Activated T-cell treated with anti-CD3 and anti-CD28 coated beads, Interleukin-2, amount 50 U/mL, for 72 hours (primary cell): ENCODE data around the gene PPTC7. TPM values are rescaled to one million over a fixed set of nuclear protein-coding genes. Genes with fewer than 3 reads are reported as not detected.
"Not testable (repeated sequence)": the region's sequence is repeated elsewhere in the genome, so short reads cannot be mapped to it uniquely, and the experiment has no call there.

ENCODE experiments used
- ATAC-seq, 2 donors: fragments of 150-1000 bp; cut with Tn5 transposase; replicated peaks in 1 of 2; 2 replicates each; pipeline ENCODE4 v1.10.0; 2021; ENCODE audit warnings: moderate library complexity in 2 of 2, mild to moderate bottlenecking in 1 of 2
- DNase-seq, 2 donors: peaks; one replicate each; pipeline ENCODE4 v3.0.0; 2021 to 2022; ENCODE audit warnings: mixed read lengths in 1 of 2
- H3K27ac Mint-ChIP-seq: one replicate; pipeline ENCODE4 v1.8.0; 2022; ENCODE audit warnings: mild to moderate bottlenecking, moderate library complexity, mixed read lengths
- H3K27me3 Mint-ChIP-seq: one replicate; pipeline ENCODE4 v1.8.0; 2022; ENCODE audit warnings: low read depth, mixed read lengths
- H3K36me3 Mint-ChIP-seq, 2 donors: one replicate each; pipeline ENCODE4 v1.8.0; 2022; ENCODE audit warnings: mixed read lengths in 2 of 2, mild to moderate bottlenecking in 1 of 2; ENCODE audit not compliant: insufficient read depth in 2 of 2
- H3K4me1 Mint-ChIP-seq: one replicate; pipeline ENCODE4 v1.8.0; 2022; ENCODE audit warnings: low read depth, mixed read lengths
- H3K4me3 Mint-ChIP-seq, 2 donors: one replicate each; pipeline ENCODE4 v1.8.0; 2022; ENCODE audit warnings: mild to moderate bottlenecking in 2 of 2, mixed read lengths in 2 of 2, moderate library complexity in 2 of 2
- H3K9me3 Mint-ChIP-seq, 2 donors: one replicate each; pipeline ENCODE4 v1.8.0; 2022; ENCODE audit warnings: mixed read lengths in 2 of 2
- total RNA-seq, 2 donors: library from RNA; stranded (reverse); gene quantifications; one replicate each; pipeline ENCODE4 v1.2.3, GENCODE V29; 2022

The PPTC7 gene
- total RNA-seq, 2 donors from 2014 or later, result 42.6 to 42.9 TPM

GRCh38 chr12:110563702-110564470 is 19.2 kb downstream of the PPTC7 start:
- no peak for ATAC-seq
- Mint-ChIP-seq H3K27me3 (no peaks in the 10 kb centered on the region), H3K9me3 (no peaks in the 10 kb centered on the region), H3K27ac (peak overlapping the region; percentile 100), H3K4me1 (peaks cover 89% of the 10 kb centered on the region), H3K4me3 (peak overlapping the region; percentile 1 to 42), H3K36me3 (peaks cover 0 to 2% of the 10 kb centered on the region in 2 donors)
- DNase-seq, result no peak

GRCh38 chr12:110562386-110562785 is 20.7 kb downstream of the PPTC7 start:
- DNase-seq, result peak; percentile 59 to 68

GRCh38 chr12:110561471-110562201 is 21.5 kb downstream of the PPTC7 start:
- ATAC-seq (peak in 1 of 2 donors; percentile 1), DNase-seq (no peak)
- H3K27ac Mint-ChIP-seq, result peak overlapping the region; percentile 66
- peaks cover 5 to 6% of the 10 kb centered on the region in 2 donors for H3K9me3 Mint-ChIP-seq
- H3K27me3 Mint-ChIP-seq, result no peaks in the 10 kb centered on the region
- peaks cover 75% of the 10 kb centered on the region for H3K4me1 Mint-ChIP-seq
- H3K4me3 Mint-ChIP-seq, result peak overlapping the region; percentile 48 to 64
- H3K36me3 Mint-ChIP-seq, result peaks cover 4 to 13% of the 10 kb centered on the region in 2 donors

More at GRCh38 chr12:110562386-110562785, 20.7 kb downstream of the PPTC7 start:
- Mint-ChIP-seq H3K36me3 (peaks cover 4 to 13% of the 10 kb centered on the region in 2 donors), H3K4me1 (peaks cover 77% of the 10 kb centered on the region), H3K4me3 (peak overlapping the region; percentile 78 to 86), H3K27ac (peak overlapping the region; percentile 100)
- H3K9me3 Mint-ChIP-seq, H3K27me3 Mint-ChIP-seq: not testable (repeated sequence)
- peak; percentile 82 to 84 for ATAC-seq

GRCh38 chr12:110560946-110561345 is 22.2 kb downstream of the PPTC7 start:
- Mint-ChIP-seq H3K27ac (peak overlapping the region; percentile 2), H3K4me3 (peak overlapping the region in 1 of 2 donors; percentile 1), H3K9me3 (peaks cover 5 to 6% of the 10 kb centered on the region in 2 donors), H3K36me3 (peaks cover 4 to 13% of the 10 kb centered on the region in 2 donors), H3K27me3 (no peaks in the 10 kb centered on the region), H3K4me1 (peaks cover 75% of the 10 kb centered on the region)
- no peak for ATAC-seq
- no peak for DNase-seq

- Mint-ChIP-seq H3K27me3 (no peaks in the 10 kb centered on the region), H3K4me3 (no peak overlapping the region), H3K9me3 (peaks cover 5 to 6% of the 10 kb centered on the region in 2 donors), H3K4me1 (peaks cover 75% of the 10 kb centered on the region), H3K36me3 (peaks cover 4 to 13% of the 10 kb centered on the region in 2 donors), H3K27ac (peak overlapping the region; percentile 46)
- DNase-seq (no peak), ATAC-seq (no peak)
These were observed 23.1 kb downstream of the PPTC7 start for GRCh38 chr12:110560048-110560447.

GRCh38 chr12:110558945-110559344 is 24.2 kb downstream of the PPTC7 start:
- not testable (repeated sequence) for H3K9me3 Mint-ChIP-seq, H3K27me3 Mint-ChIP-seq, H3K4me3 Mint-ChIP-seq, DNase-seq, H3K27ac Mint-ChIP-seq, ATAC-seq
- Mint-ChIP-seq H3K36me3 (peaks cover 4 to 13% of the 10 kb centered on the region in 2 donors), H3K4me1 (peaks cover 75% of the 10 kb centered on the region)

- peaks cover 5 to 12% of the 10 kb centered on the region in 2 donors for H3K36me3 Mint-ChIP-seq
- peaks cover 5 to 6% of the 10 kb centered on the region in 2 donors for H3K9me3 Mint-ChIP-seq
- no peak for DNase-seq
- H3K4me3 Mint-ChIP-seq, result no peak overlapping the region
- peaks cover 63% of the 10 kb centered on the region for H3K4me1 Mint-ChIP-seq
- no peak overlapping the region for H3K27ac Mint-ChIP-seq
- no peak for ATAC-seq
- no peaks in the 10 kb centered on the region for H3K27me3 Mint-ChIP-seq
These were observed 25.8 kb downstream of the PPTC7 start for GRCh38 chr12:110557300-110557699.

- H3K4me1 Mint-ChIP-seq, result peaks cover 57% of the 10 kb centered on the region
- peaks cover 5 to 6% of the 10 kb centered on the region in 2 donors for H3K9me3 Mint-ChIP-seq
- peaks cover 6 to 15% of the 10 kb centered on the region in 2 donors for H3K36me3 Mint-ChIP-seq
- H3K27ac Mint-ChIP-seq, result no peak overlapping the region
- H3K4me3 Mint-ChIP-seq, result no peak overlapping the region
- ATAC-seq (no peak), DNase-seq (no peak)
- no peaks in the 10 kb centered on the region for H3K27me3 Mint-ChIP-seq
These were observed 26.4 kb downstream of the PPTC7 start for GRCh38 chr12:110556705-110557104.

- peaks cover 6 to 19% of the 10 kb centered on the region in 2 donors for H3K36me3 Mint-ChIP-seq
- no peak for DNase-seq
- H3K4me1 Mint-ChIP-seq, result peaks cover 48% of the 10 kb centered on the region
- H3K27me3 Mint-ChIP-seq, result no peaks in the 10 kb centered on the region
- H3K27ac Mint-ChIP-seq, result peak overlapping the region; percentile 6
- H3K4me3 Mint-ChIP-seq, result no peak overlapping the region
- no peak for ATAC-seq
- H3K9me3 Mint-ChIP-seq, result peaks cover 5 to 6% of the 10 kb centered on the region in 2 donors
These were observed 27.3 kb downstream of the PPTC7 start for GRCh38 chr12:110555577-110556406.

GRCh38 chr12:110554184-110554583 is 28.9 kb downstream of the PPTC7 start:
- Mint-ChIP-seq H3K4me3 (no peak overlapping the region), H3K27ac (no peak overlapping the region), H3K9me3 (peaks cover 5 to 6% of the 10 kb centered on the region in 2 donors), H3K36me3 (peaks cover 6 to 22% of the 10 kb centered on the region in 2 donors), H3K27me3 (no peaks in the 10 kb centered on the region), H3K4me1 (peaks cover 43% of the 10 kb centered on the region)
- DNase-seq, result no peak
- ATAC-seq, result no peak

GRCh38 chr12:110550981-110551380 is 32.1 kb downstream of the PPTC7 start:
- no peaks in the 10 kb centered on the region for H3K9me3 Mint-ChIP-seq
- H3K27ac Mint-ChIP-seq, result peak overlapping the region; percentile 68
- no peak for DNase-seq
- H3K4me1 Mint-ChIP-seq, result peaks cover 43% of the 10 kb centered on the region
- no peak overlapping the region for H3K4me3 Mint-ChIP-seq
- ATAC-seq, result no peak
- H3K36me3 Mint-ChIP-seq, result peaks cover 3 to 18% of the 10 kb centered on the region in 2 donors
- no peaks in the 10 kb centered on the region for H3K27me3 Mint-ChIP-seq

- Mint-ChIP-seq H3K27ac (no peak overlapping the region), H3K36me3 (peaks cover 3 to 22% of the 10 kb centered on the region in 2 donors), H3K9me3 (no peaks in the 10 kb centered on the region), H3K4me3 (no peak overlapping the region), H3K4me1 (peaks cover 37% of the 10 kb centered on the region), H3K27me3 (no peaks in the 10 kb centered on the region)
- ATAC-seq (no peak), DNase-seq (no peak)
These were observed 33.4 kb downstream of the PPTC7 start for GRCh38 chr12:110549716-110550115.
